ENCODE measurements around the gene SAP30BP. TPM values are rescaled to one million over a fixed set of nuclear protein-coding genes. Genes with fewer than 3 reads are reported as not detected.

The SAP30BP gene
- polyA plus RNA-seq, 1 donor, result 83.7 TPM

GRCh38 chr17:75743625-75744206 lies 76.6 kb downstream of the SAP30BP start:
- DNase-seq, result no peak

DNA sequence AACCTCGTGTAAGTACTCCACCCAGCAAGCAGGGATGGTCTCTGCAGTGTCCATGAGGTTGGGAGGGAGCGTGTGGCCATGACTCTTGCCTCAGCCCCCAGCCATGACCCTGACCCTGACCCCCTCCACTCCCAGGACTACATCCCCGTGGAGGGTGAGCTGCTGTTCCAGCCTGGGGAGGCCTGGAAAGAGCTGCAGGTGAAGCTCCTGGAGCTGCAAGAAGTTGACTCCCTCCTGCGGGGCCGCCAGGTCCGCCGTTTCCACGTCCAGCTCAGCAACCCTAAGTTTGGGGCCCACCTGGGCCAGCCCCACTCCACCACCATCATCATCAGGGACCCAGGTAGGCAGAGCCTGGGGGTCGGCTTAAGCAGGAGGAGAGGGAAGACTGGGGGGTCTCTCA lies 81.6 kb downstream of the SAP30BP start:
- no peak for DNase-seq

GRCh38 chr17:75749545-75750389 lies 82.6 kb downstream of the SAP30BP start:
- peak; percentile 67 for DNase-seq

DNA sequence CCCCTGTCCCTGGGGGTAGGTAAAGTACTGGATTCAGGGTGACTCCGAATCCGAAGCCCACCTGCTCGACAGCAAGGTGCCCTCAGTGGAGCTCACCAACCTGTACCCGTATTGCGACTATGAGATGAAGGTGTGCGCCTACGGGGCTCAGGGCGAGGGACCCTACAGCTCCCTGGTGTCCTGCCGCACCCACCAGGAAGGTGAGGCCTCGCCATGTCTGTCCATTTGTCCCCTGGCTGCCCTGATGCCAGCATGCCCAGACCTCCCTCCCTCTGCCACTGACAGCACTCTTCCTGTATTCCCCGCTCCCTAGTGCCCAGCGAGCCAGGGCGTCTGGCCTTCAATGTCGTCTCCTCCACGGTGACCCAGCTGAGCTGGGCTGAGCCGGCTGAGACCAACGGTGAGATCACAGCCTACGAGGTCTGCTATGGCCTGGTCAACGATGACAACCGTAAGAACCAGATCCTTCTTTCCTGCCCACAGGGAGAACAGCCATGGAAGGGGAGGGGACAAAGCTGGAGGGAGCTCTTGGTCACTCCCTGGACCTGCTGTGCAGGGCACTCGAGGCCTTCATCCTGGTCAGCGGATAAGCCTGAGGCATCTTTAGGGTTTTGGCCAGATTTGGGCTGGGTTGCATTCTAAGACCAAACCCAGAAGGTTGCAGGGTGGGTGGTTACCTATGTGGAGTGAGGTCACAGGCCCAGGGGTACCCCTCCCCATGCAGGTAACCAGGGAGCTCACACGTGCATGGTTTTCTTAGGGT lies 83.7 kb downstream of the SAP30BP start:
- no peak for DNase-seq

DNA sequence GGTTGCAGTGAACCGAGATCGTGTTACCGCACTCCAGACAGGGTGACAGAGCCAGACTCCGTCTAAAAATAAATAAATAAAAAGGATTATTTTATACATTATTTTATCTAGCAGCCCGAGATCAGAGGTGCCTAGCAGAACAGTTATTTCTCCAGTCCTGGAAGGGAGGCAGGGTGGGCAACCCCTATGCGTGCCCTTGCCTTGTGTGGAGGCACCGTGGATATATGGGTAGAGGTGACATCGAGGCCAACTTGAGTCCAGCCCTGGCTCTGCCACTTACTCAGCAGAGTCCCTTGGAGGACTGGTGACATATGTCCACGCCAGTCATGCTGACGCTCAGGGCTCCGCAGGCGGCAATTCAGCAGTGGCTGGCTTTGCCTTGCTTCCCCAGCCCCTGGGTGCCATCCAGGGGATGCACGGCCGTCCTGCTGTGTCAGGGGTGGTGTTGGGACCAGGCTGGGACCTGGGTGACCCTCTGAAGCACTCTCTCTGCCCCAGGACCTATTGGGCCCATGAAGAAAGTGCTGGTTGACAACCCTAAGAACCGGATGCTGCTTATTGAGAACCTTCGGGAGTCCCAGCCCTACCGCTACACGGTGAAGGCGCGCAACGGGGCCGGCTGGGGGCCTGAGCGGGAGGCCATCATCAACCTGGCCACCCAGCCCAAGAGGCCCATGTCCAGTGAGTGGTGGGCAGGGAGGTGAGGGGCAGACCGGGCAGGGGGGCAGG lies 84.7 kb downstream of the SAP30BP start:
- DNase-seq, result no peak

GRCh38 chr17:75752405-75752709 lies 85.2 kb downstream of the SAP30BP start:
- DNase-seq, result no peak

GRCh38 chr17:75752802-75753513 lies 85.8 kb downstream of the SAP30BP start:
- no peak for DNase-seq

DNA sequence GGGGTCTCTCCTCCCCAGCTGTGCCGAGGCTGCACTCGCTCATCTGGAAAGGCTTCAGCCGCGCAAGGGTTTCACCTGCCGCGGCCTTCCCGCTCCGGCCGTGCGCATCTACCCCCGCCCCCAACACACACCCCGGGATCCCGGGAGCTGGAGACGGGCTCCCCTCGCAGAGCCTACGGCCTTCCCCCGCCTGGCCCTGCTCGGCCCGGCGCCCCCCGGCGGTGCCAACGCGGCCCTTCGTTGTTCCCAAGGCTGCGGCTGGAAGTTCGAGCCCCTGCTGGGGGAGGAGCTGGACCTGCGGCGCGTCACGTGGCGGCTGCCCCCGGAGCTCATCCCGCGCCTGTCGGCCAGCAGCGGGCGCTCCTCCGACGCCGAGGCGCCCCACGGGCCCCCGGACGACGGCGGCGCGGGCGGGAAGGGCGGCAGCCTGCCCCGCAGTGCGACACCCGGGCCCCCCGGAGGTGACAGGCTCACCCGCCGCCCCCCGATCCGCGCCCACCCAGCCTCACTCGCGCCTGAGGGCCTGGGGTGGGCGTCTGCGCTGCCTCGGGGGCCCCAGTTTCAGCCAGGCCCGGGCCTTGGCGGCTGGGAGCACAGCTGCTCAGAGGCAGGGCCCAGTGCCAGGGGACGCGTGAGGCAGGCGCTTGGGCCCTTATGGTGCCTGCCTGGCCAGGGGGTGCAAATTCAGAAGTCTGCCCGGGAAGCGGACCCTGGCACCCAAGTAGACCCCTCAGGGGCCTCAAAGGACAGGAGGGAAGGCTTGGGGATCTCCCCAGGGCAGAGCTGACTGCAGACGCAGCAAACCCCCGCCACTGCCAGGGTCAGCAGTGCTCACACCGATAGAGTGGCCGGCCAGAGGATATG lies 86.6 kb downstream of the SAP30BP start:
- DNase-seq, result peak; percentile 84

GRCh38 chr17:75754378-75755204 lies 87.5 kb downstream of the SAP30BP start:
- no peak for DNase-seq

- no peak for DNase-seq
Observed at GRCh38 chr17:75755205-75755901, 88.2 kb downstream of the SAP30BP start.

- no peak for DNase-seq
Observed at GRCh38 chr17:75755990-75756389, 88.9 kb downstream of the SAP30BP start.

DNA sequence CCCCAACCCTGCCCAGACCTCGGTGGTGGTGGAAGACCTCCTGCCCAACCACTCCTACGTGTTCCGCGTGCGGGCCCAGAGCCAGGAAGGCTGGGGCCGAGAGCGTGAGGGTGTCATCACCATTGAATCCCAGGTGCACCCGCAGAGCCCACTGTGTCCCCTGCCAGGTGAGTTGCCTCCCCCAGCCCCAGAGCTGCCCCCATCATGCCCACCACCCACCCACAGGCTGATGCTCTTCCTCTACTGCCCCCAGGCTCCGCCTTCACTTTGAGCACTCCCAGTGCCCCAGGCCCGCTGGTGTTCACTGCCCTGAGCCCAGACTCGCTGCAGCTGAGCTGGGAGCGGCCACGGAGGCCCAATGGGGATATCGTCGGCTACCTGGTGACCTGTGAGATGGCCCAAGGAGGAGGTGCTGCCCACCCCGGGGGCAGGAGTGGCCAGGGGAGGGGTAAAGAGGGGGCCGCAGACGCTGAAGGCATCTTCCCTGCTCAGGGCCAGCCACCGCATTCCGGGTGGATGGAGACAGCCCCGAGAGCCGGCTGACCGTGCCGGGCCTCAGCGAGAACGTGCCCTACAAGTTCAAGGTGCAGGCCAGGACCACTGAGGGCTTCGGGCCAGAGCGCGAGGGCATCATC lies 89.4 kb downstream of the SAP30BP start:
- no peak for DNase-seq

DNA sequence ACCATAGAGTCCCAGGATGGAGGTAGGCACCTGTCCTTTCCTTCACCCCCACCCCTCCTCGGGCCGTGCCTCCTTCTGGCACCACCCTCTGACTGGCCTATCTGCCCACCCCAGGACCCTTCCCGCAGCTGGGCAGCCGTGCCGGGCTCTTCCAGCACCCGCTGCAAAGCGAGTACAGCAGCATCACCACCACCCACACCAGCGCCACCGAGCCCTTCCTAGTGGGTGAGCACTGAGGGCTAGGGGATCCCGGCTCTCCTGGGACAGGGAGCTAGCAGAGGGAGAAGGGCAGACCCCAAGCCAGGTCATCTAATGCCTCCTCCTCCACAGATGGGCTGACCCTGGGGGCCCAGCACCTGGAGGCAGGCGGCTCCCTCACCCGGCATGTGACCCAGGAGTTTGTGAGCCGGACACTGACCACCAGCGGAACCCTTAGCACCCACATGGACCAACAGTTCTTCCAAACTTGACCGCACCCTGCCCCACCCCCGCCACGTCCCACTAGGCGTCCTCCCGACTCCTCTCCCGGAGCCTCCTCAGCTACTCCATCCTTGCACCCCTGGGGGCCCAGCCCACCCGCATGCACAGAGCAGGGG lies 90.0 kb downstream of the SAP30BP start:
- DNase-seq, result no peak

Other genes starting within 250 kb of the SAP30BP start
- gene TMEM94, start 210.7 kb upstream of the SAP30BP start, polyA plus RNA-seq (ENCODE audit: insufficient read length), result 80.0 TPM
- gene CASKIN2, start 151.8 kb upstream of the SAP30BP start, polyA plus RNA-seq (ENCODE audit: insufficient read length), result 32.0 TPM
- gene TSEN54, start 150.8 kb upstream of the SAP30BP start, polyA plus RNA-seq (ENCODE audit: insufficient read length), result 27.0 TPM
- gene LLGL2, start 141.6 kb upstream of the SAP30BP start, polyA plus RNA-seq (ENCODE audit: insufficient read length), result 13.5 TPM
- gene MYO15B, start 79.5 kb upstream of the SAP30BP start, polyA plus RNA-seq (ENCODE audit: insufficient read length), result 145 TPM
- gene SMIM5, start 33.9 kb upstream of the SAP30BP start, polyA plus RNA-seq (ENCODE audit: insufficient read length), result 6.9 TPM
- gene RECQL5, start 184 bp upstream of the SAP30BP start, polyA plus RNA-seq (ENCODE audit: insufficient read length), result 19.4 TPM
- 7.6 TPM for gene ITGB4, start 54.1 kb downstream of the SAP30BP start, polyA plus RNA-seq (ENCODE audit: insufficient read length)
- gene GALK1, start 97.9 kb downstream of the SAP30BP start, polyA plus RNA-seq (ENCODE audit: insufficient read length), result 32.2 TPM
- gene UNK, start 117.5 kb downstream of the SAP30BP start, polyA plus RNA-seq (ENCODE audit: insufficient read length), result 30.9 TPM
- gene UNC13D, start 177.1 kb downstream of the SAP30BP start, polyA plus RNA-seq (ENCODE audit: insufficient read length), result 6.2 TPM
- 64.3 TPM for gene WBP2, start 188.0 kb downstream of the SAP30BP start, polyA plus RNA-seq (ENCODE audit: insufficient read length)
- gene TRIM47, start 211.2 kb downstream of the SAP30BP start, polyA plus RNA-seq (ENCODE audit: insufficient read length), result 26.3 TPM
- 18.5 TPM for gene TRIM65, start 229.6 kb downstream of the SAP30BP start, polyA plus RNA-seq (ENCODE audit: insufficient read length)
- gene MRPL38, start 237.5 kb downstream of the SAP30BP start, polyA plus RNA-seq (ENCODE audit: insufficient read length), result 68.7 TPM